ENCODE data around the gene LAMA5. TPM values are rescaled to one million over a fixed set of nuclear protein-coding genes. Genes with fewer than 3 reads are reported as not detected.
A peak's percentile ranks its signal among the peaks of the same experiment; 100 is the strongest.

LAMA5 gene
- total RNA-seq, 6 experiments from 2014 or later: 30.3 to 80.8 (median 47.1) TPM

- ATAC-seq (no peak), DNase-seq (no peak)
- Histone ChIP-seq H3K27me3 (no peaks in the 10 kb centered on the region), H3K4me3 (no peak overlapping the region), H3K4me1 (no peaks in the 10 kb centered on the region), H3K27ac (no peak overlapping the region), H3K9me3 (no peaks in the 10 kb centered on the region), H3K36me3 (peaks cover 0 to 6% (median 0%) of the 10 kb centered on the region in 4 donors)
- TF ChIP-seq POLR2A (IDR thresholded peaks at IDR 0.05) (no peak), CTCF (IDR thresholded peaks at IDR 0.05) (no peak)
- intact Hi-C loops (cut with DNase I): no loop called here
- WGBS (ENCODE audit: insufficient coverage, low coverage, low lambda C conversion rate, missing lambda C conversion rate): no CpG with 5 or more reads among the region's 10 CpGs
Observed at GRCh38 chr20:62347151-62347404, 20.0 kb downstream of the LAMA5 start.

GRCh38 chr20:62346398-62347150, 20.5 kb downstream of the LAMA5 start:
- Histone ChIP-seq H3K36me3 (peaks cover 0 to 2% (median 0%) of the 10 kb centered on the region in 4 donors), H3K27ac (no peak overlapping the region), H3K4me3 (no peak overlapping the region), H3K9me3 (no peaks in the 10 kb centered on the region), H3K4me1 (no peaks in the 10 kb centered on the region), H3K27me3 (no peaks in the 10 kb centered on the region)
- TF ChIP-seq CTCF (IDR thresholded peaks at IDR 0.05): no peak
- no peak for TF ChIP-seq POLR2A (IDR thresholded peaks at IDR 0.05)
- intact Hi-C loops (cut with DNase I): no loop called here
- WGBS (ENCODE audit: insufficient coverage, low coverage, low lambda C conversion rate, missing lambda C conversion rate): 95% methylated on average over 9 of the region's 34 CpGs
- ATAC-seq (peak in 1 of 4 donors; percentile 4), DNase-seq (peak in 1 of 3 donors; percentile 20)

- 76% methylated on average over 3 of the region's 25 CpGs for WGBS (ENCODE audit: insufficient coverage, low coverage, low lambda C conversion rate, missing lambda C conversion rate)
Observed at GRCh38 chr20:62345681-62346370, 21.3 kb downstream of the LAMA5 start.

GRCh38 chr20:62344782-62345181, 22.3 kb downstream of the LAMA5 start:
- intact Hi-C loops (cut with DNase I): no loop called here
- no peaks in the 10 kb centered on the region for H3K4me1 ChIP-seq
- H3K4me3 ChIP-seq: no peak overlapping the region
- H3K9me3 ChIP-seq: no peaks in the 10 kb centered on the region
- no peak overlapping the region for H3K27ac ChIP-seq
- no peaks in the 10 kb centered on the region for H3K27me3 ChIP-seq
- DNase-seq: no peak
- TF ChIP-seq CTCF (IDR thresholded peaks at IDR 0.05) (no peak), POLR2A (IDR thresholded peaks at IDR 0.05) (no peak)
- no peak for ATAC-seq
- peaks cover 0 to 2% (median under 1%) of the 10 kb centered on the region in 4 donors for H3K36me3 ChIP-seq
- WGBS (ENCODE audit: insufficient coverage, low coverage, low lambda C conversion rate, missing lambda C conversion rate): 65% methylated on average over 6 of the region's 10 CpGs

More at GRCh38 chr20:62345681-62346370, 21.3 kb downstream of the LAMA5 start:
- no peak for TF ChIP-seq POLR2A (IDR thresholded peaks at IDR 0.05)
- TF ChIP-seq CTCF (IDR thresholded peaks at IDR 0.05): no peak
- no peaks in the 10 kb centered on the region for H3K9me3 ChIP-seq
- DNase-seq: peak in 1 of 3 donors; percentile 17
- ATAC-seq: peak in 1 of 4 donors; percentile 15
- H3K4me3 ChIP-seq: no peak overlapping the region
- H3K36me3 ChIP-seq: no peaks in the 10 kb centered on the region
- H3K27ac ChIP-seq: no peak overlapping the region
- no peaks in the 10 kb centered on the region for H3K27me3 ChIP-seq
- H3K4me1 ChIP-seq: no peaks in the 10 kb centered on the region
- intact Hi-C loops (cut with DNase I): no loop called here

All from right lobe of liver (tissue), 6 donors.